ENCODE results near the gene CFAP221. TPM values are rescaled to one million over a fixed set of nuclear protein-coding genes. Genes with fewer than 3 reads are reported as not detected.

The CFAP221 gene
- total RNA-seq, 2 experiments from 2014 or later = not detected

DNA sequence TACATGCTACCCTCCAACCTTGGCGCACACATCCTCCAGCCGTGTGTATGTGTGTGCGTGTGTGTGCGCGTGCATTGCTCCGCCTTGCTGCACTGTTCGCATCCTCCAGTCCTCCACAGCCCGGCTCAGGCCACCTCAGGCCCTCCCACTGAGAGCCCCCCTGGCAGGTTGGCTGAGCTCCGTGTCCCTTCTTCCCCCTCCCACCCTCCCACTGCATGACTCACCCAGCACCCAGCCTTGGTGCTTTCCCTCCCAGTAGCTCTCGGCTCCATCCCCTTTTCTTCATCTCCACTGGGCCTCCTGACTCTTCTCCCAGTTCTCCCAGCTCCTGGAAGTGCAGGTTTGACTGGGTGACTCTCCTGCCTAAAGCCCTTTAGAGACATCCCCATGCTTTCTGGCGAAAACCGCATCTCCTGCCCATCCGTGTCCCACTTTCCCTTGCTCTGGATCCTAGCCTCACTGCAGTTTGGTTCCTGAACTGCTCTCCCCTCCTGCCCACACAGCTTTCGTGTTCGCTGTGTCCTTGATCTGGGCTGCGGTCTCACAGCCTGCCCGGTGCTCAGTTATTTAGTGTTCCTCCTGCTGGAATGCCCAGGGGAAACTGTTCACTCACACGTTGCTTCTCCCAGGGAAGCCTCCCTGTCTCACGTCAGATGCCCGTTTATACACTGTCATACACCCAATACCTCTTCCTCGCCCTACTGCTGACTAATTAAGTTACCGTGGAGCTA lies 139.6 kb downstream of the CFAP221 start:
- DNase-seq (no peak), ATAC-seq (ENCODE audit: poor library complexity) (no peak)
- Histone ChIP-seq H3K36me3 (ENCODE audit: insufficient read depth, low read length) (peaks cover 37% of the 10 kb centered on the region), H3K27ac (ENCODE audit: low read depth in 1 of 2, low read length in 2 of 2) (no peak overlapping the region), H3K4me1 (ENCODE audit: insufficient read depth, low read length) (peaks cover 18% of the 10 kb centered on the region), H3K9me3 (ENCODE audit: control insufficient read depth in 1 of 2, insufficient read depth in 1 of 2, low read length in 2 of 2) (no peaks in the 10 kb centered on the region), H3K4me3 (ENCODE audit: low read length) (no peak overlapping the region), H3K27me3 (ENCODE audit: control insufficient read depth in 1 of 2, insufficient read depth in 2 of 2, low read length in 2 of 2) (no peaks in the 10 kb centered on the region)
- POLR2A ChIA-PET = interaction anchor here (0.6 kb wide), 1 partner anchor 491 kb away, joined by 3 read pairs; no protein-coding TSS in a partner anchor
- CTCF ChIA-PET = no interaction called here
- H3K4me1 Mint-ChIP-seq (ENCODE audit: low read depth) = peaks cover 32% of the 10 kb centered on the region
- intact Hi-C loops (cut with DNase I, micrococcal nuclease) = loop anchor here in 1 of 2 experiments (5.0 kb wide), 2 partner anchors 538 to 568 kb away; partner anchors contain the start of genes RALB and TMEM185B
- H3K9me3 Mint-ChIP-seq = no peaks in the 10 kb centered on the region
- peaks cover 75% of the 10 kb centered on the region for H3K36me3 Mint-ChIP-seq (ENCODE audit: low read depth)
- no peaks in the 10 kb centered on the region for H3K27me3 Mint-ChIP-seq
- peak overlapping the region; percentile 31 for H3K27ac Mint-ChIP-seq
- TF ChIP-seq, protein P1, sequence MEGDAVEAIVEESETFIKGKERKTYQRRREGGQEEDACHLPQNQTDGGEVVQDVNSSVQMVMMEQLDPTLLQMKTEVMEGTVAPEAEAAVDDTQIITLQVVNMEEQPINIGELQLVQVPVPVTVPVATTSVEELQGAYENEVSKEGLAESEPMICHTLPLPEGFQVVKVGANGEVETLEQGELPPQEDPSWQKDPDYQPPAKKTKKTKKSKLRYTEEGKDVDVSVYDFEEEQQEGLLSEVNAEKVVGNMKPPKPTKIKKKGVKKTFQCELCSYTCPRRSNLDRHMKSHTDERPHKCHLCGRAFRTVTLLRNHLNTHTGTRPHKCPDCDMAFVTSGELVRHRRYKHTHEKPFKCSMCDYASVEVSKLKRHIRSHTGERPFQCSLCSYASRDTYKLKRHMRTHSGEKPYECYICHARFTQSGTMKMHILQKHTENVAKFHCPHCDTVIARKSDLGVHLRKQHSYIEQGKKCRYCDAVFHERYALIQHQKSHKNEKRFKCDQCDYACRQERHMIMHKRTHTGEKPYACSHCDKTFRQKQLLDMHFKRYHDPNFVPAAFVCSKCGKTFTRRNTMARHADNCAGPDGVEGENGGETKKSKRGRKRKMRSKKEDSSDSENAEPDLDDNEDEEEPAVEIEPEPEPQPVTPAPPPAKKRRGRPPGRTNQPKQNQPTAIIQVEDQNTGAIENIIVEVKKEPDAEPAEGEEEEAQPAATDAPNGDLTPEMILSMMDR (IDR thresholded peaks at IDR 0.05) = no peak
- peak overlapping the region; percentile 43 for H3K4me3 Mint-ChIP-seq

GRCh38 chr2:119684518-119684917 lies 140.3 kb downstream of the CFAP221 start:
- H3K27ac Mint-ChIP-seq = no peak overlapping the region
- TF ChIP-seq, protein P1 (IDR thresholded peaks at IDR 0.05) = no peak

GRCh38 chr2:119688616-119689015 lies 144.4 kb downstream of the CFAP221 start:
- intact Hi-C loops (cut with DNase I, micrococcal nuclease) = no loop called here
- DNase-seq (no peak), ATAC-seq (ENCODE audit: poor library complexity) (no peak)
- peaks cover under 1% of the 10 kb centered on the region for H3K4me1 Mint-ChIP-seq (ENCODE audit: low read depth)
- Histone ChIP-seq H3K36me3 (ENCODE audit: insufficient read depth, low read length) (peaks cover 23% of the 10 kb centered on the region), H3K9me3 (ENCODE audit: control insufficient read depth in 1 of 2, insufficient read depth in 1 of 2, low read length in 2 of 2) (no peaks in the 10 kb centered on the region), H3K27me3 (ENCODE audit: control insufficient read depth in 1 of 2, insufficient read depth in 2 of 2, low read length in 2 of 2) (no peaks in the 10 kb centered on the region), H3K4me3 (ENCODE audit: low read length) (no peak overlapping the region), H3K27ac (ENCODE audit: low read depth in 1 of 2, low read length in 2 of 2) (no peak overlapping the region), H3K4me1 (ENCODE audit: insufficient read depth, low read length) (no peaks in the 10 kb centered on the region)
- CTCF ChIA-PET = no interaction called here
- POLR2A ChIA-PET = no interaction called here
- no peaks in the 10 kb centered on the region for H3K9me3 Mint-ChIP-seq
- no peak overlapping the region for H3K4me3 Mint-ChIP-seq
- H3K27ac Mint-ChIP-seq = no peak overlapping the region
- no peaks in the 10 kb centered on the region for H3K27me3 Mint-ChIP-seq
- TF ChIP-seq, protein P1 (IDR thresholded peaks at IDR 0.05) = no peak
- H3K36me3 Mint-ChIP-seq (ENCODE audit: low read depth) = peaks cover 50% of the 10 kb centered on the region

More at GRCh38 chr2:119684518-119684917, 140.3 kb downstream of the CFAP221 start:
- Histone ChIP-seq H3K36me3 (ENCODE audit: insufficient read depth, low read length) (peaks cover 41% of the 10 kb centered on the region), H3K27me3 (ENCODE audit: control insufficient read depth in 1 of 2, insufficient read depth in 2 of 2, low read length in 2 of 2) (no peaks in the 10 kb centered on the region), H3K4me1 (ENCODE audit: insufficient read depth, low read length) (peaks cover 14% of the 10 kb centered on the region), H3K4me3 (ENCODE audit: low read length) (no peak overlapping the region), H3K27ac (ENCODE audit: low read depth in 1 of 2, low read length in 2 of 2) (no peak overlapping the region), H3K9me3 (ENCODE audit: control insufficient read depth in 1 of 2, insufficient read depth in 1 of 2, low read length in 2 of 2) (no peaks in the 10 kb centered on the region)
- H3K4me3 Mint-ChIP-seq = peak overlapping the region; percentile 43
- ChIA-PET CTCF (no interaction called here), POLR2A (no interaction called here)
- intact Hi-C loops (cut with DNase I, micrococcal nuclease) = loop anchor here in 1 of 2 experiments (5.0 kb wide), 2 partner anchors 538 to 568 kb away; partner anchors contain the start of genes RALB and TMEM185B
- no peaks in the 10 kb centered on the region for H3K27me3 Mint-ChIP-seq
- DNase-seq (no peak), ATAC-seq (ENCODE audit: poor library complexity) (no peak)
- peaks cover 26% of the 10 kb centered on the region for H3K4me1 Mint-ChIP-seq (ENCODE audit: low read depth)
- H3K9me3 Mint-ChIP-seq = no peaks in the 10 kb centered on the region
- peaks cover 75% of the 10 kb centered on the region for H3K36me3 Mint-ChIP-seq (ENCODE audit: low read depth)

All from CD4-positive, alpha-beta T cell (primary cell).